CD4-positive, alpha-beta T cell (primary cell): ENCODE measurements around the gene DSC2. TPM values are rescaled to one million over a fixed set of nuclear protein-coding genes. Genes with fewer than 3 reads are reported as not detected.

Experiments
- ATAC-seq: fragments of 200-7000 bp; cut with Tn5 transposase; one replicate; pipeline ENCODE4 v1.10.0; 2022; ENCODE audit warnings: mild to moderate bottlenecking; ENCODE audit not compliant: poor library complexity
- CTCF ChIA-PET: fragments of 350-600 bp; sonication (Branson Sonifier 250); formaldehyde crosslinking; loops from one replicate; lab custom pipeline; 2021; ENCODE audit warnings: antibody characterized with exemption, inconsistent platforms; lab: Charles Lee
- POLR2A ChIA-PET: fragments of 350-600 bp; sonication (Branson Sonifier 250); formaldehyde crosslinking; loops from one replicate; lab custom pipeline; 2021; ENCODE audit warnings: antibody characterized with exemption, inconsistent platforms; lab: Charles Lee
- DNase-seq, 14 experiments: peaks; one replicate each; pipeline ENCODE4 v3.0.0-alpha.2; 2013 to 2020; ENCODE audit warnings: mixed read lengths in 2 of 14
- H3K27ac ChIP-seq, 2 donors: one replicate each; pipeline versions ENCODE4 v1.5.1 to v1.7.0; 2013; ENCODE audit warnings: low read length in 2 of 2, low read depth in 1 of 2, mild to moderate bottlenecking in 1 of 2
- H3K27me3 ChIP-seq, 2 experiments: 1 replicate in 1 of 2; 2 replicates in 1 of 2; pipeline versions ENCODE4 v1.6.1 to v1.7.0; 2013; ENCODE audit warnings: low read length in 2 of 2, control low read depth in 1 of 2, mild to moderate bottlenecking in 1 of 2, moderate library complexity in 1 of 2; ENCODE audit not compliant: insufficient read depth in 2 of 2, control insufficient read depth in 1 of 2
- H3K36me3 ChIP-seq: one replicate; pipeline ENCODE4 v1.6.1; 2013; ENCODE audit warnings: low read length, control low read depth; ENCODE audit not compliant: insufficient read depth
- H3K4me1 ChIP-seq: one replicate; pipeline ENCODE4 v1.6.1; 2013; ENCODE audit warnings: low read length, control low read depth; ENCODE audit not compliant: insufficient read depth
- H3K4me3 ChIP-seq: one replicate; pipeline ENCODE4 v1.5.1; 2013; ENCODE audit warnings: mild to moderate bottlenecking, low read length, moderate library complexity
- H3K9me3 ChIP-seq, 2 experiments: 1 replicate in 1 of 2; 2 replicates in 1 of 2; pipeline versions ENCODE4 v1.6.1 to v1.7.0; 2013; ENCODE audit warnings: low read length in 2 of 2, mild to moderate bottlenecking in 2 of 2, control low read depth in 1 of 2, moderate library complexity in 1 of 2; ENCODE audit not compliant: control insufficient read depth in 1 of 2, insufficient read depth in 1 of 2
- H3K27ac Mint-ChIP-seq: one replicate; pipeline ENCODE4 v1.8.0; 2020; ENCODE audit warnings: mixed read lengths
- H3K27me3 Mint-ChIP-seq: one replicate; pipeline ENCODE4 v1.8.0; 2021; ENCODE audit warnings: mixed read lengths
- H3K36me3 Mint-ChIP-seq: one replicate; pipeline ENCODE4 v1.8.0; 2021; ENCODE audit warnings: low read depth, mixed read lengths
- H3K4me1 Mint-ChIP-seq: one replicate; pipeline ENCODE4 v1.8.0; 2021; ENCODE audit warnings: low read depth, mixed read lengths
- H3K4me3 Mint-ChIP-seq: one replicate; pipeline ENCODE4 v1.8.0; 2020; ENCODE audit warnings: mild to moderate bottlenecking, mixed read lengths
- H3K9me3 Mint-ChIP-seq: one replicate; pipeline ENCODE4 v1.8.0; 2020; ENCODE audit warnings: mixed read lengths
- CTCF ChIP-seq: fragments of 200-600 bp; IDR thresholded peaks from one replicate; pipeline ENCODE4 v1.8.0; 2022; ENCODE audit warnings: antibody characterized with exemption, mild to moderate bottlenecking
- intact Hi-C, 2 experiments: fragments of 100-400 bp; cut with DNase I in 1 of 2; cut with micrococcal nuclease in 1 of 2; formaldehyde crosslinking; loops; one replicate each; pipeline versions ENCODE4 v1.15.1 to v1.9.0; 2023 to 2025; cut with DNase I, micrococcal nuclease
- total RNA-seq, 174 experiments: library from RNA in 2 of 174; stranded (reverse) in 2 of 174; gene quantifications; one replicate each; pipeline ENCODE4 v1.2.3 and lab custom pipeline; 2021 to 2026

Gene DSC2
- total RNA-seq, 2 experiments from 2014 or later, result not detected

- Histone ChIP-seq H3K27ac (no peak overlapping the region), H3K4me1 (no peaks in the 10 kb centered on the region), H3K27me3 (no peaks in the 10 kb centered on the region), H3K9me3 (no peaks in the 10 kb centered on the region), H3K4me3 (no peak overlapping the region), H3K36me3 (no peaks in the 10 kb centered on the region)
- Mint-ChIP-seq H3K27ac (no peak overlapping the region), H3K36me3 (no peaks in the 10 kb centered on the region), H3K4me3 (no peak overlapping the region), H3K27me3 (no peaks in the 10 kb centered on the region), H3K4me1 (no peaks in the 10 kb centered on the region), H3K9me3 (no peaks in the 10 kb centered on the region)
- intact Hi-C loops, result no loop called here
- no peak for DNase-seq
- ATAC-seq, result no peak
- ChIA-PET POLR2A (no interaction called here), CTCF (no interaction called here)
- no peak for TF ChIP-seq CTCF
Measured at GRCh38 chr18:31058897-31059296, 43.3 kb downstream of the DSC2 start.

- Mint-ChIP-seq H3K27me3 (no peaks in the 10 kb centered on the region), H3K9me3 (peaks cover 2% of the 10 kb centered on the region), H3K4me1 (no peaks in the 10 kb centered on the region), H3K4me3 (no peak overlapping the region), H3K36me3 (no peaks in the 10 kb centered on the region), H3K27ac (no peak overlapping the region)
- no peaks in the 10 kb centered on the region for H3K9me3 ChIP-seq
- no peak overlapping the region for H3K27ac ChIP-seq
- H3K4me3 ChIP-seq, result no peak overlapping the region
- ATAC-seq (no peak), DNase-seq (no peak)
- no peak for TF ChIP-seq CTCF
- H3K4me1 ChIP-seq, result no peaks in the 10 kb centered on the region
- H3K27me3 ChIP-seq, result no peaks in the 10 kb centered on the region
- ChIA-PET CTCF (no interaction called here), POLR2A (no interaction called here)
- intact Hi-C loops, result no loop called here
- H3K36me3 ChIP-seq, result no peaks in the 10 kb centered on the region
Measured at GRCh38 chr18:31057917-31058316, 44.3 kb downstream of the DSC2 start.

- Mint-ChIP-seq H3K4me3 (no peak overlapping the region), H3K9me3 (peaks cover 5% of the 10 kb centered on the region), H3K27me3 (no peaks in the 10 kb centered on the region), H3K4me1 (no peaks in the 10 kb centered on the region), H3K36me3 (no peaks in the 10 kb centered on the region), H3K27ac (no peak overlapping the region)
- POLR2A ChIA-PET, result no interaction called here
- H3K36me3 ChIP-seq, result no peaks in the 10 kb centered on the region
- CTCF ChIA-PET, result no interaction called here
- H3K9me3 ChIP-seq, result peaks cover 0 to under 1% of the 10 kb centered on the region in 2 experiments
- H3K4me3 ChIP-seq, result no peak overlapping the region
- DNase-seq (no peak), ATAC-seq (no peak)
- no peak overlapping the region for H3K27ac ChIP-seq
- no peaks in the 10 kb centered on the region for H3K4me1 ChIP-seq
- intact Hi-C loops, result no loop called here
- no peak for TF ChIP-seq CTCF
- H3K27me3 ChIP-seq, result no peaks in the 10 kb centered on the region
Measured at GRCh38 chr18:31057051-31057450, 45.2 kb downstream of the DSC2 start.
